Smooth muscle cell of the brain vasculature (primary cell): ENCODE measurements around the gene SLC25A40.
"Not testable (repeated sequence)": the region's sequence is repeated elsewhere in the genome, so short reads cannot be mapped to it uniquely, and the experiment has no call there.

Source experiments
- DNase-seq: peaks from one replicate; pipeline ENCODE4 v3.0.0-alpha.2; 2012; ENCODE audit warnings: low read depth, low spot score

The SLC25A40 gene

GRCh38 chr7:87872346-87872745, 3.8 kb downstream of the SLC25A40 start:
- DNase-seq = no peak

GRCh38 chr7:87870471-87870870, 5.7 kb downstream of the SLC25A40 start:
- DNase-seq = no peak

- not testable (repeated sequence) for DNase-seq
These were observed 9.6 kb downstream of the SLC25A40 start for GRCh38 chr7:87866533-87866932.

- no peak for DNase-seq
These were observed 10.1 kb downstream of the SLC25A40 start for GRCh38 chr7:87866089-87866488.

- DNase-seq = no peak
These were observed 17.6 kb downstream of the SLC25A40 start for GRCh38 chr7:87858417-87859100.

- no peak for DNase-seq
These were observed 22.8 kb downstream of the SLC25A40 start for GRCh38 chr7:87853237-87853864.

GRCh38 chr7:87852306-87852705, 23.9 kb downstream of the SLC25A40 start:
- DNase-seq = no peak

GRCh38 chr7:87850836-87851593, 25.1 kb downstream of the SLC25A40 start:
- no peak for DNase-seq

GRCh38 chr7:87837597-87837996, 38.6 kb downstream of the SLC25A40 start:
- no peak for DNase-seq

- no peak for DNase-seq
These were observed 43.0 kb downstream of the SLC25A40 start for GRCh38 chr7:87833130-87833529.

GRCh38 chr7:87831097-87831496, 45.1 kb downstream of the SLC25A40 start:
- DNase-seq = no peak

- not testable (repeated sequence) for DNase-seq
These were observed 47.8 kb downstream of the SLC25A40 start for GRCh38 chr7:87828383-87828782.

GRCh38 chr7:87825369-87825768, 50.8 kb downstream of the SLC25A40 start:
- not testable (repeated sequence) for DNase-seq

- DNase-seq = not testable (repeated sequence)
These were observed 54.1 kb downstream of the SLC25A40 start for GRCh38 chr7:87822056-87822455.

- DNase-seq = no peak
These were observed 57.8 kb downstream of the SLC25A40 start for GRCh38 chr7:87818336-87818735.

GRCh38 chr7:87816389-87816788, 59.8 kb downstream of the SLC25A40 start:
- no peak for DNase-seq

- DNase-seq = no peak
These were observed 65.4 kb downstream of the SLC25A40 start for GRCh38 chr7:87810726-87811125.

GRCh38 chr7:87810130-87810529, 66.0 kb downstream of the SLC25A40 start:
- DNase-seq = no peak

GRCh38 chr7:87806150-87806549, 70.0 kb downstream of the SLC25A40 start:
- DNase-seq = no peak

GRCh38 chr7:87797798-87798403, 78.3 kb downstream of the SLC25A40 start:
- peak; percentile 20 for DNase-seq

GRCh38 chr7:87797395-87797794, 78.8 kb downstream of the SLC25A40 start:
- DNase-seq = no peak

- no peak for DNase-seq
These were observed 90.7 kb downstream of the SLC25A40 start for GRCh38 chr7:87785368-87785995.
